ENCODE measurements around the gene NUMBL.

DNA sequence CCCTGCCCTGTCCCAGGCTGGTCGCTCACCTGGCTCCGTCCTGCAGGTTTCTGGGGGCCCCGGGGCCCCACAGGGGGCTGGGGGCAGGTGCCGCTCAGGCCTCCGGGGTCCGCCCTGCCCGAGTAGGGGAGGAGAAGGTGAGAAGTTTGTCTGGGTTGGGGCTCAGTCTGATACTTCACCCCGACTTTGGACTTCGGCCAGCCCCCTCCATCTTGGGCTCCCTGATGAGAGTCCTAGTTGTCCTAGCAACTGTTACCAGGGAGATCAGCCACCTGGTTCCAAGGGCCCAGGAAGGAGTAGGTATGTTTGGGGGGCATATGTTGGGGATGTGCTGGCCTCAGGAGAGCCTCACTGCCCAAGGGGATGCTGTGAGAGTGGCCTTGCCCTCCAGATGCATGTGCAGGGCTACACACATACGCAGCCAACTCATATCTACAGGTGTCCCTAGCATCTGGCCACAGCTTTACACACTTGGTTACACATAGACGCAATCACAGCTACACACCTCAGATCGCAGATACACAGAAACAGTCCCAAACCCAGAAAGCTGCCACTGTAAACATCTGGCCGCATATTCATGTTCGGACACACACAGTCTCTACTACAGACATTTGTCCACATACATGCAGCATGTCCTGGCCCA is 3.4 kb downstream of the NUMBL start:
- TF ChIP-seq, protein P1, sequence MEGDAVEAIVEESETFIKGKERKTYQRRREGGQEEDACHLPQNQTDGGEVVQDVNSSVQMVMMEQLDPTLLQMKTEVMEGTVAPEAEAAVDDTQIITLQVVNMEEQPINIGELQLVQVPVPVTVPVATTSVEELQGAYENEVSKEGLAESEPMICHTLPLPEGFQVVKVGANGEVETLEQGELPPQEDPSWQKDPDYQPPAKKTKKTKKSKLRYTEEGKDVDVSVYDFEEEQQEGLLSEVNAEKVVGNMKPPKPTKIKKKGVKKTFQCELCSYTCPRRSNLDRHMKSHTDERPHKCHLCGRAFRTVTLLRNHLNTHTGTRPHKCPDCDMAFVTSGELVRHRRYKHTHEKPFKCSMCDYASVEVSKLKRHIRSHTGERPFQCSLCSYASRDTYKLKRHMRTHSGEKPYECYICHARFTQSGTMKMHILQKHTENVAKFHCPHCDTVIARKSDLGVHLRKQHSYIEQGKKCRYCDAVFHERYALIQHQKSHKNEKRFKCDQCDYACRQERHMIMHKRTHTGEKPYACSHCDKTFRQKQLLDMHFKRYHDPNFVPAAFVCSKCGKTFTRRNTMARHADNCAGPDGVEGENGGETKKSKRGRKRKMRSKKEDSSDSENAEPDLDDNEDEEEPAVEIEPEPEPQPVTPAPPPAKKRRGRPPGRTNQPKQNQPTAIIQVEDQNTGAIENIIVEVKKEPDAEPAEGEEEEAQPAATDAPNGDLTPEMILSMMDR (IDR thresholded peaks at IDR 0.05; ENCODE audit: poor library complexity), result no peak
- TF ChIP-seq EZH2 (IDR thresholded peaks at IDR 0.05; ENCODE audit: borderline replicate concordance), result no peak
- no peak for TF ChIP-seq EZH2phosphoT487 (IDR thresholded peaks at IDR 0.05; ENCODE audit: low read depth, severe bottlenecking, unreplicated experiment)
